Measurements from ENCODE around the gene MAP1S.
A peak's percentile ranks its signal among the peaks of the same experiment; 100 is the strongest.

The MAP1S gene

GRCh38 chr19:17679526-17680229 lies 39.6 kb upstream of the MAP1S start:
- no peaks in the 10 kb centered on the region for H3K36me3 ChIP-seq (ENCODE audit: insufficient read depth, insufficient read length, low read length)
- H3K4me3 ChIP-seq (ENCODE audit: insufficient read length, low read depth) = no peak overlapping the region
- no peak for DNase-seq (ENCODE audit: low read depth, low spot score)
- H3K9me3 ChIP-seq (ENCODE audit: insufficient read depth, low read length) = no peaks in the 10 kb centered on the region
- peaks cover 17% of the 10 kb centered on the region for H3K4me1 ChIP-seq (ENCODE audit: insufficient read depth, insufficient read length)
- H3K27me3 ChIP-seq (ENCODE audit: insufficient read depth, insufficient read length) = no peaks in the 10 kb centered on the region
- no peak overlapping the region for H3K9ac ChIP-seq (ENCODE audit: insufficient read length, low read depth)
- TF ChIP-seq SUZ12 (IDR thresholded peaks at IDR 0.05; ENCODE audit: extremely low read depth, insufficient read depth, insufficient read length) = no peak
- TF ChIP-seq YY1 (IDR thresholded peaks at IDR 0.05; ENCODE audit: insufficient read depth, insufficient read length) = no peak
- no peak for TF ChIP-seq ZNF274 (IDR thresholded peaks at IDR 0.05; ENCODE audit: low read depth, low read length)

DNA sequence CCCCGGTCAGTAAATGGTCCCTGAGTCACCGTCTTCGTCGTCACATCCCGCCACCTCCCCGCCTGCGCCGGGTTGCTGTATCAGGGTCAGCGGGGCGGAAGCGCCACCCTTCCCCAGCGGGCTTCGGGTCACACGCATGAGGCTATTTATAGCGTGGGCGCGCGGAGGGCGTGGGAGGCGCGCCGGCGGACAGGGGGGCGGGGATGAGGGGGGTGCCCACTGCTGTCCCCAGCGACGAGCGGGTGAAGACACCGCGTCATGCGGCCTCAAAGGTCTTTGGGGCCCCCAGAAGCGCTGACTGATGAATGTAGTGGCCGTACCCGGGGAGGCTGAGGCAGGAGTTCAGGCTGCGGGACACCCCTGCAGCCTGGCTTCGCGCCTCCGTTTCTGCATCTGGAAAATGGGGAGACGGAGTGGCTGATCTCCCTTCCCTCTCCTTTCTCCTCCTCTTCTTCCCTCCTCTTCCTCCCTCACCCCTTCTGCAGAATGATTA lies 39.0 kb upstream of the MAP1S start:
- Histone ChIP-seq H3K9ac (ENCODE audit: insufficient read length, low read depth) (no peak overlapping the region), H3K9me3 (ENCODE audit: insufficient read depth, low read length) (no peaks in the 10 kb centered on the region), H3K36me3 (ENCODE audit: insufficient read depth, insufficient read length, low read length) (no peaks in the 10 kb centered on the region), H3K4me1 (ENCODE audit: insufficient read depth, insufficient read length) (peaks cover 17% of the 10 kb centered on the region), H3K4me3 (ENCODE audit: insufficient read length, low read depth) (no peak overlapping the region), H3K27me3 (ENCODE audit: insufficient read depth, insufficient read length) (no peaks in the 10 kb centered on the region)
- no peak for DNase-seq (ENCODE audit: low read depth, low spot score)
- TF ChIP-seq YY1 (IDR thresholded peaks at IDR 0.05; ENCODE audit: insufficient read depth, insufficient read length) = no peak
- no peak for TF ChIP-seq SUZ12 (IDR thresholded peaks at IDR 0.05; ENCODE audit: extremely low read depth, insufficient read depth, insufficient read length)
- no peak for TF ChIP-seq ZNF274 (IDR thresholded peaks at IDR 0.05; ENCODE audit: low read depth, low read length)

- peaks cover 23% of the 10 kb centered on the region for H3K4me1 ChIP-seq (ENCODE audit: insufficient read depth, insufficient read length)
- no peaks in the 10 kb centered on the region for H3K36me3 ChIP-seq (ENCODE audit: insufficient read depth, insufficient read length, low read length)
- no peak overlapping the region for H3K9ac ChIP-seq (ENCODE audit: insufficient read length, low read depth)
- no peaks in the 10 kb centered on the region for H3K9me3 ChIP-seq (ENCODE audit: insufficient read depth, low read length)
- no peak for DNase-seq (ENCODE audit: low read depth, low spot score)
- H3K4me3 ChIP-seq (ENCODE audit: insufficient read length, low read depth) = no peak overlapping the region
- no peak for TF ChIP-seq SUZ12 (IDR thresholded peaks at IDR 0.05; ENCODE audit: extremely low read depth, insufficient read depth, insufficient read length)
- no peak for TF ChIP-seq YY1 (IDR thresholded peaks at IDR 0.05; ENCODE audit: insufficient read depth, insufficient read length)
- TF ChIP-seq ZNF274 (IDR thresholded peaks at IDR 0.05; ENCODE audit: low read depth, low read length) = no peak
- H3K27me3 ChIP-seq (ENCODE audit: insufficient read depth, insufficient read length) = no peaks in the 10 kb centered on the region
Measured at GRCh38 chr19:17681505-17682125, 37.7 kb upstream of the MAP1S start.

DNA sequence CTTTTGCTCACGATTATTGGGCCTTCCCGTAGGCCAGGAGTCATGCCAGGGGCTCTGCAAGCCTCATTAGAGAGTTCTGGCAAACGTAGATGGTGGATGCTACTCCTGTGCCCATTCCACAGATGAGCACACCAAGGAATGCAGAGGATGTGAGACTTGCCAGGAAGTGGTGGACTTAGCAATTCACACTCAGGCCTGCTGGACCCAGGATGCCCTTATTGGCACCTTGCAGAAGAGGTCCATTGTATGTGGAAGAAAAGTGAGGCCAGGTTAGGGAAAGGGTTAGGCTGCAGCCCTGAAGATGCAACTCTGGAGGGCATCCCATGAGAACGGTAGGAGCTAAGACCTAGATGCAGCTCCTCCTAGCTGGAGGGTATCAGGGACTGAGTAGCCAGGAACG lies 37.0 kb upstream of the MAP1S start:
- no peaks in the 10 kb centered on the region for H3K9me3 ChIP-seq (ENCODE audit: insufficient read depth, low read length)
- peaks cover 25% of the 10 kb centered on the region for H3K4me1 ChIP-seq (ENCODE audit: insufficient read depth, insufficient read length)
- no peak overlapping the region for H3K4me3 ChIP-seq (ENCODE audit: insufficient read length, low read depth)
- DNase-seq (ENCODE audit: low read depth, low spot score) = no peak
- TF ChIP-seq SUZ12 (IDR thresholded peaks at IDR 0.05; ENCODE audit: extremely low read depth, insufficient read depth, insufficient read length) (no peak), YY1 (IDR thresholded peaks at IDR 0.05; ENCODE audit: insufficient read depth, insufficient read length) (no peak), ZNF274 (IDR thresholded peaks at IDR 0.05; ENCODE audit: low read depth, low read length) (no peak)
- H3K36me3 ChIP-seq (ENCODE audit: insufficient read depth, insufficient read length, low read length) = no peaks in the 10 kb centered on the region
- no peak overlapping the region for H3K9ac ChIP-seq (ENCODE audit: insufficient read length, low read depth)
- H3K27me3 ChIP-seq (ENCODE audit: insufficient read depth, insufficient read length) = no peaks in the 10 kb centered on the region

- no peak for TF ChIP-seq SUZ12 (IDR thresholded peaks at IDR 0.05; ENCODE audit: extremely low read depth, insufficient read depth, insufficient read length)
- no peak for TF ChIP-seq YY1 (IDR thresholded peaks at IDR 0.05; ENCODE audit: insufficient read depth, insufficient read length)
- no peak for TF ChIP-seq ZNF274 (IDR thresholded peaks at IDR 0.05; ENCODE audit: low read depth, low read length)
- Histone ChIP-seq H3K9me3 (ENCODE audit: insufficient read depth, low read length) (no peaks in the 10 kb centered on the region), H3K36me3 (ENCODE audit: insufficient read depth, insufficient read length, low read length) (no peaks in the 10 kb centered on the region), H3K9ac (ENCODE audit: insufficient read length, low read depth) (no peak overlapping the region), H3K4me3 (ENCODE audit: insufficient read length, low read depth) (no peak overlapping the region), H3K4me1 (ENCODE audit: insufficient read depth, insufficient read length) (peaks cover 23% of the 10 kb centered on the region), H3K27me3 (ENCODE audit: insufficient read depth, insufficient read length) (no peaks in the 10 kb centered on the region)
- no peak for DNase-seq (ENCODE audit: low read depth, low spot score)
Measured at GRCh38 chr19:17683078-17683477, 36.2 kb upstream of the MAP1S start.

DNA sequence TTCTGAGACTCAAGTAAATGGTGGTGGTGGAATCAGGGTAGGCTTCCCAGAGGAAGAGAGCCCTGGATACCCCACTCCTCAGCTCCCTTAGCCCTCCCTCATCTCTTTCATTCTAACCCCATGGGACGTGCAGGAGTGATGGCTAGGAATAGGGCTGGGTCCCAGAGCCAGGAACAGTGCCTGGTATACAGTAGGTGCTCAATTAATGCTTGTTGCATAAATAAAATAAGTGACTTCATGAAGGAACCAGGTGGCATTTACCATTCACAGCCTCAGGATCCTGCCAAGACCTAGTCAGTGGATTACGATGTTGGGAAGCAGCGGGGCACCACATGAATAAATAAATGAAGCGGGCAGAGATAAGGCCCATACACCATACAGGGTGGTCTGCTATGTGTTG lies 35.0 kb upstream of the MAP1S start:
- no peak for TF ChIP-seq ZNF274 (IDR thresholded peaks at IDR 0.05; ENCODE audit: low read depth, low read length)
- no peak for TF ChIP-seq SUZ12 (IDR thresholded peaks at IDR 0.05; ENCODE audit: extremely low read depth, insufficient read depth, insufficient read length)
- no peak for TF ChIP-seq YY1 (IDR thresholded peaks at IDR 0.05; ENCODE audit: insufficient read depth, insufficient read length)
- DNase-seq (ENCODE audit: low read depth, low spot score) = no peak
- Histone ChIP-seq H3K4me3 (ENCODE audit: insufficient read length, low read depth) (no peak overlapping the region), H3K4me1 (ENCODE audit: insufficient read depth, insufficient read length) (peaks cover 26% of the 10 kb centered on the region), H3K36me3 (ENCODE audit: insufficient read depth, insufficient read length, low read length) (no peaks in the 10 kb centered on the region), H3K9me3 (ENCODE audit: insufficient read depth, low read length) (no peaks in the 10 kb centered on the region), H3K9ac (ENCODE audit: insufficient read length, low read depth) (no peak overlapping the region), H3K27me3 (ENCODE audit: insufficient read depth, insufficient read length) (no peaks in the 10 kb centered on the region)

DNA sequence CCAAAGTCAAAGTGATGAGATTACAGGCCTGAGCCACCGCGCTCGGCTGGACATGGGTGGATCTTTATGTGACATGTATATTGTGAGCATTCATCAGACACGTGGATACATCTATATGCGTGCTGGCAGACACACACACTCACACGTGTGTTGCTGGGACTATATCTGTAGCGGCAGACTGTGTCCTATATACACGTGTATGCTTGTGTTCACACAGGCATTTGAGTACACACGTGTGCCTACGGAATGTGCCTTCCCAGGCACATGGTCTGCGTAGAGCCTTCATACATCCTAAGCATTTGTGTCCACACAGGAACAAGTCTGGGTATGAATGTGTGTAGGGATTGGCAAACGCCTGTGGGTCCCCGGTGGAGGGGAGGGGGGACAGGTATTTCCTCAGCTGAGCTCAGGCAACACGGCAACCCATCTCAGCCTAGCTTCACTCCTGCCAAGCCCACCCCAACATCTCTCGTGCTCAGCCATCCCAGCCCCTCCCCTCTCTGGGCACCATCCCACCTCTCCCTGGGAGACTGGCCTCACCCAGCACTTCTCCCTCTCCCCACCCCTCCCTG lies 33.7 kb upstream of the MAP1S start:
- no peak for TF ChIP-seq SUZ12 (IDR thresholded peaks at IDR 0.05; ENCODE audit: extremely low read depth, insufficient read depth, insufficient read length)
- TF ChIP-seq ZNF274 (IDR thresholded peaks at IDR 0.05; ENCODE audit: low read depth, low read length) = no peak
- TF ChIP-seq YY1 (IDR thresholded peaks at IDR 0.05; ENCODE audit: insufficient read depth, insufficient read length) = no peak
- Histone ChIP-seq H3K9ac (ENCODE audit: insufficient read length, low read depth) (peak overlapping the region; percentile 44), H3K36me3 (ENCODE audit: insufficient read depth, insufficient read length, low read length) (no peaks in the 10 kb centered on the region), H3K9me3 (ENCODE audit: insufficient read depth, low read length) (no peaks in the 10 kb centered on the region), H3K4me3 (ENCODE audit: insufficient read length, low read depth) (peak overlapping the region; percentile 21), H3K27me3 (ENCODE audit: insufficient read depth, insufficient read length) (no peaks in the 10 kb centered on the region), H3K4me1 (ENCODE audit: insufficient read depth, insufficient read length) (peaks cover 18% of the 10 kb centered on the region)
- DNase-seq (ENCODE audit: low read depth, low spot score) = no peak
